Fibroblast of the conjunctiva (primary cell): ENCODE measurements around the gene ALOX12B.
"Not testable (repeated sequence)": the region's sequence is repeated elsewhere in the genome, so short reads cannot be mapped to it uniquely, and the experiment has no call there.

ENCODE experiments used
- DNase-seq: peaks from one replicate; pipeline ENCODE4 v3.0.0-alpha.2; 2010; ENCODE audit warnings: low read depth

Gene ALOX12B

GRCh38 chr17:8082292-8082691, 5.2 kb downstream of the ALOX12B start:
- DNase-seq = no peak

GRCh38 chr17:8081876-8082275, 5.6 kb downstream of the ALOX12B start:
- DNase-seq = no peak

DNA sequence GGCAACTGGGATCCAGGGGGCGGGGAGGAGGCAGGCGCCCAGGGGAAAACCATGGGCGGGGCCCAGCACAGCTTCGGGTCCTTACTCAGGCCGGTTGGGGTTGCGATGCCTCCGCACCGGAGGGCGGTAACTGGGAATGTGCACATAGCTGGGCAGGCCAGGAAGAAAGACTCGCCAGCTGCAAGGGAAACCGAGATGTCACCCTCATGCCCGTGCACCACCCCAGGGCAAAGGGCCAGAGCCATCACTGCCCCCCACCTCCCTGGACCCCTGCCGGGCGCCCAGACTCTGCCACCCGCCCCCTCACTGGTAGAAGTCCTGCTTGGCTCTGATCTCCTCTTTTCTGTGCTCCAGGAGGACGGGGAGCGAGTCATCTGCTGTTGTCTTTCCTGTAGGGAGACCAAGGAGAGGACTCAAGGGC, 6.7 kb downstream of the ALOX12B start:
- no peak for DNase-seq

DNA sequence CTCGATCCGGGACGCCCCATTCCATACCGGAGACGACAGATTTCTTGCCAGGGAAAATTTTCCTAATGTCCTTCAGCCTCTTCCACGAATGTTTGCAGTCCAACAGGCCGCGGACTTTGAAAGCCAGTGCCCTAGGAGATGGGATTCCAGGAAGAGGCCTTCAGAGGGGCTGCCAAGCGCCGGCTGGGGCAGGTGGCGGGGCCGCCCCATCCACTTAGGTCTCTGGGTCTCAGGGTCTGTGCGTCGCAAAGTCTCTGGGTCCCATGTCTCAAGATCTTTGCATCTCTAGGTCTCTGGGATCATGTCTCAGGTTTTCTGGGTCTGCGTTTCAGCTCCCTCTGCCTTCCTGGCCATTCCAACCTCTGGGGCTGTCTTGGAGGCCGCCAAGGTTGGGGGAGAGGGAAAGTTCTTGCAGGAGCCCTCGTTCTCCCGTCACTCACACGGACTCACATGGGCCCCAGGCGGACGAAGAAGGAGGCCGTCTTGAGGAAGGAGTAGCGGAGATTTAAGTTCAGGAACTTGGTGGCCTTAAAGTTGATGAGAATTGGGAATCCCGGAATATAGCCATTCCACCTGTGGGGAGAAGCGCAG, 7.2 kb downstream of the ALOX12B start:
- DNase-seq = no peak

DNA sequence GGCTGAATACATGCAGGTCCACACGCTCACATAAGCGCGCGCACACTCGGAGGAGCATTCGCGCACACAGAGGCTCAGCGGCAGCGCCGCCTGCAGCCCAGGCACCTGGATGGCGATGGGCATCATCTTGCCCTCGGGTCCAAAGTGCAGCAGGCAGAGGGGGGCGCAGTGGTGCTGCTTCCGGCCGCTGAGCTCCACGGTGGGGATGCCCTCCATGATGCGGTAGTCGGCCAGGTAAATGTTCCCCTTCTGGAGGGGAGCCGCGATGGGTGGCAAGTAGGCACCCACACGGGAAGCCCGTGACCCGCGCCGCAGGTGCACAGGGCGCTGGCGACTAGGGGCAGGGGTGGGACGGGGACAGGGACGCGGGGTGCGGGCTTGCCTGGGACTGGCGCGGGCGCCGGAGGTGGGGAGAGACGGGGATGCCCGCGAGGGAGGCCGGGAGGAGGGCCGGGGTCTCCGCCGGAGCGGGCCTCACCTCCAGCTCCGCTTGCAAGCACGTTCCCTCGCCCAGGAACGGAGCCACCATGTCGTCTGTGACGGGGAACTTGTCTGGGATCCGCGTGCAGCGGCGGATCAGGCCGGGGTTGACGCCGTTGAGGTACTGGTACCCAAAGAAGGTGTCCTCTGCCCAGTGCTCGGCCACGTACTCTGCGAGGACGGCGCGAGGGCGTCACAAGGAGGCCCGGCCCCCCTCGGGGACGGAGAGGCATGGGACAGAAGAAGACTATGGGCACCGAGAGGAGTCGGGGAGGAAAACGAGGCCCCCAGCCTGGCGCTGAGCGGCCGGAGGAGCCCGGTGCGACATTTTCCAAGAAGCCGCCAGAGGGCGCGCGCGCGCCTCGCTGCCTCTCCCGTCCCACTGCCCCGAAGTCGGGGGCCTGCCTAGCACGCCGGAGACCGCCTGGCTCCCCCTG, 8.0 kb downstream of the ALOX12B start:
- DNase-seq = peak; percentile 8

- not testable (repeated sequence) for DNase-seq
These were observed 9.6 kb downstream of the ALOX12B start for GRCh38 chr17:8077939-8078338.

DNA sequence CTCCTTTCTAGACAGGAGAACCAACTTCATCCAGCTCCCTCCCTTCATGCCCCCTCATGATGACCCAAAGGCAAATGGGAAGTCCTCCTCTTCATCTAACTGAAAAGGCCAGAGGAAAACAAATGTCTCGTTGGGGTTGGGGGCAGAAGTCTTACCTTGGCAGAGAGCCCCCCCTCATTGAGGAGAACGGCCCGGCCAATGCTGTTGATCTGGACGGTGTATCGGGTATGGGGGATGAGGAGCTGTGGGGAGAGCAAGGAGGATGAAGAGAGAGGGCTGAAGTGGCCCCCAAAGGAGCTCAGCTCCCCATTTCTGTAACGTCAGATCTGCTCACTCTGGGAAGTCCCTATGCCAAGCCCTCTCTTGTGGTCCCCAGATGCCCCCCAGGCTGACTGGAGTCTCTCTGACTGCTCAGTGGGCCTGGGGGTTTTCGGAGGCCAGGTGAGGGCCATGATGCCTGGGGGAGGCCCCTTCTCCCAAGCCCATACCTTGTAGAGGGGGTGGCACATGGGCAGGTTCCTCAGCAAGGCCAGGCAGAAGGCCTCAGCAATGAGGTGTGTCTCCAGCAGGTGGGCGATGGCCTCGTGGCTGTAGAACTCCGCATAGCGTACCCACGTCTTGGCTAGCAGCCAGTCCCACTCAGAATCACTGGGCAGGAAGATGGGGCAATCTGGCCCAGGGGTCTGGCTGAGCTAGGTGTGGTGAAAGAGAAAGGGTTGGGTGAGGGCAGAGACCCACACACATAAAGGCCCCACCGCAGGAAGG, 10.8 kb downstream of the ALOX12B start:
- DNase-seq = no peak

DNA sequence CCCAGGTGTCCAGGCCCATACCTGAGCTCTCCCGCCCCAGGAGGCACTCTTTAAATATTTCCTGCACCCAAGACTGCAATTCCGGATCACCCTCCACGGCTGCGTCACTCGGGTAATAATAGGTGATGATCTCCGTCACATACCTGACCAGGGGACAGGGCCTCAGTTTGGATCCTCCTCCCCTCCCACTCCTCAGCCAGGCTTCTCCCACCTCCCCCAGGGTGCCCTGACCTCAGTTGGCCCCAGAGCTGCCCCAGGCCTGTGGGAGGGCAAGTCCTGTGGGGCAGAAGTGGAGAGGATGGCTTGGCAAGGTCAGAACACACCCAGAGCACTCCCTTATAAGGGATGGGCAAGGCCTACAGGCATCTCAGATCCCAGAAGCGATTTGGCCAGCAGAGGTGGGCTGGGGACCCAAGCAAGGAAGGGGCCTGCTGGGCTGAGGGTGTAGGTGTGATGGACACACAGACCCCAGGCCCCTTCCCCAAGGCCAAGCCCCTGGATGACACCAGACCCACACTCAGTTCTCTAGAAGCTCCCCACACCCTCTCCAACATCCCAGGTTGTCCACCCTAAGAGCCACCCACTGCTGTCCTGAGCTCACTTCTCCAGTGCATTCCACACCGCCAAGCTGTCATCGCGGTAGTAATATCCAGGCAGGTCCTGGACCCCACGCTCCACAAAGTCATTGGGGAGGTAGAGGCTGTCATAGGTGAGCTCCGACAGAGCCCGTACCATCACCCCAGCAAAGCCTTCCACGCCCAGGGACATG, 11.8 kb downstream of the ALOX12B start:
- no peak for DNase-seq

DNA sequence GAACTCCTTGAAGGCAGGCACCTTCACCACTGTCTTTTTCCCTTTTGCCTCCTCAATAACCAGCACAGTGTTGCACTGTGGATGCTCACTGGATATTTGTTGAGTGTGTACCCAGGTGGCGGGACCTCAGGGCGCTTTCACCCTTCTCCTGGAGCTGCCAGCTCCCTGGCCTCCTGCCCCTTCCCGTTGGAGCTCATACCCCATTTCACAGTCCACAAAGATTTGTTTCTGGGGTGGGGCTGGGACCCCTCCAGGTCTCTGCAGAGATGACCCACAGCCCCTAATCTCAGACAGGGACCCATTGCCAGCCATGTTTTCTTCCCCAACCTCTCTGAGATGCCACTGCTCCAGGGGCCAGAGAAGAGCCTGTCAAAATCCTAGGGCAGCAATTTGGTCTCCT, 12.4 kb downstream of the ALOX12B start:
- DNase-seq = no peak

GRCh38 chr17:8074554-8074953, 13.0 kb downstream of the ALOX12B start:
- no peak for DNase-seq

GRCh38 chr17:8073627-8074484, 13.7 kb downstream of the ALOX12B start:
- DNase-seq = peak; percentile 43

DNA sequence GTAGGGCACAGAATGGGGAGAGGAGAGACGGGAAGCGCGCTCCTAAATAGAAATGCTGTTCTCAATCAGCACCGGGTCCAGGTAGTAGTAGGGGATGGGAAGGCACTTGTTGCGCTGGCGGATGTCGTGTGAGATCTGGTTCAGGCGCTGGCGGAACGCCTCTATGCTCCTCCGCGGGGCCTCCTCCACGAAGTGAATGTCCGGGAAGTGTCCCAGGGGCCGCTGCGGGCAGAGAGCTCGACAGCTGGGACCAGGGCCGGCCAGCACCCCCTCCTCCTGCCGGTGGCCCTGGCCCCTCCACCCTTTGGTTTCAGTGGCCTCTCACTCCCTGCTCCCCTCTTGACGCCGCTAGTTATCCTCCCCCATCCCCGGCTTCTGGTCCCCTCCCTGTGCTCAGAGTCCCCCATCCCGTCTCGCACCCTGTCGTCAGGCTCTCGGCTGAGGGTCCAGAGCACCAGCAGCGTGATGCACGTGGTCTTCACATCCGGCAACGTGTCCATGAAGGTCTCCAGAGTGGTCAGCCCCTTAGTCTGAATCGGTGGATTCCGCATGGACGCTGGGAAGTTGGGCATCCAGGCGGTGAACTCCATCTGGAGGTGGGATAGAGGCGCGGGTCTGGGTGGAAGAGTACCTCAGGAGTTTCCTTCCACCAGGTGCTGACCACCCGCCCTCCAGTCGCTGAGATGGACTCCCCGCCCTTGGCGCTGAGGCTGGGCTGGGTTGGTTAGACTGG, 14.6 kb downstream of the ALOX12B start:
- DNase-seq = no peak

GRCh38 chr17:8072341-8072728, 15.2 kb downstream of the ALOX12B start:
- DNase-seq = no peak

GRCh38 chr17:8071496-8071895, 16.0 kb downstream of the ALOX12B start:
- no peak for DNase-seq

DNA sequence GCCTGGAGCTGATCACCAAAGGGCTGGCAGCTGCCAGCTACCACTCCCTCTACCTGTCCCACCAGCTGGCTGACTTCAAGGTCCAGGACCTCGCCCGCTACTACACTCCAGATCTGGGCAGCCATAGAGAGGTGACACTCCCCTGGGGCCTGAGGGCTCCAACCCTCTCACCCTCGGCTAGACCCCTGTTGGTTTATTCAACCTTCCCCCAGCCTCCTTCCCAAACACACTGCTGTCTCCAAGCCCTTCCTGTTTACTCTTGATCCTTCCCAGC, 18.0 kb downstream of the ALOX12B start:
- no peak for DNase-seq

DNA sequence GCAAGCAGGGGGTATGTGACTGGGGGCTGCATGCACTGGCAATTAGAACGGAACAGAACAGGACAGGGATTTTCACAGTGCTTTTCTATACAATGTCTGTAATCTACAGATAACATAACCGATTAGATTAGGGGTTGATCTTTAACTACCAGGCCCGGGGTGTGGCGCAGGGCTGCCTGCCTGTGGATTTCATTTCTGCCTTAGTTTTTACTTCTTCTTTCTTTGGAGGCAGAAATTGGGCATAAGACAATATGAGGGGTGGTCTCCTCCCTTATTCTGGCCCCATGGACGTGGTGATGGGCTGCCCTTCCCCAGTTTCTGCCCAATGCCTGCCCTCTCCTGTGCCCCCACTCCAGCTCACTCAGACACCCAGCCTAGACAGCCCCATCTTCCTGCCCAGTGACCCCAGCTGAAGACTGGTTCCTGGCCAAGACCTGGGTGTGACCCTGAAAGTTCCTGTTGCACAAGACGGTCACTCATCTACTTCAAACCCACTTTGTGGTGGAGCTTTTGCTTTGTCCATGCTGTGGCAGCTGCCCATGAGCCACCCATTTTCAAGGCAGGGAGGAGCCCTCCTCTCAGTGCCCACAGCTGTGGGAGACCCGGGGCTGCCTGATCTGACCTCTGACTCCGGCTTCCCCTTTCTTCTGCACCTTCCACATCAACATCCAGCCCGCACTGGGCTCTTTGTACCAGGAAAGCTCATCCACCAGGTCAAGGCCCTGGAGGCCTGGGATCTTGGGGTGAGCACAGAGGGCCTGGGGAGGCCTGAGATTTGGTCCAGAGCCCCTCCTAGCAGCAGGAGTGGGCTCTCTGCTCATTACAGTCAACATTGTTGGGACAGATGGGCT, 18.6 kb downstream of the ALOX12B start:
- no peak for DNase-seq

GRCh38 chr17:8067806-8068205, 19.7 kb downstream of the ALOX12B start:
- no peak for DNase-seq

DNA sequence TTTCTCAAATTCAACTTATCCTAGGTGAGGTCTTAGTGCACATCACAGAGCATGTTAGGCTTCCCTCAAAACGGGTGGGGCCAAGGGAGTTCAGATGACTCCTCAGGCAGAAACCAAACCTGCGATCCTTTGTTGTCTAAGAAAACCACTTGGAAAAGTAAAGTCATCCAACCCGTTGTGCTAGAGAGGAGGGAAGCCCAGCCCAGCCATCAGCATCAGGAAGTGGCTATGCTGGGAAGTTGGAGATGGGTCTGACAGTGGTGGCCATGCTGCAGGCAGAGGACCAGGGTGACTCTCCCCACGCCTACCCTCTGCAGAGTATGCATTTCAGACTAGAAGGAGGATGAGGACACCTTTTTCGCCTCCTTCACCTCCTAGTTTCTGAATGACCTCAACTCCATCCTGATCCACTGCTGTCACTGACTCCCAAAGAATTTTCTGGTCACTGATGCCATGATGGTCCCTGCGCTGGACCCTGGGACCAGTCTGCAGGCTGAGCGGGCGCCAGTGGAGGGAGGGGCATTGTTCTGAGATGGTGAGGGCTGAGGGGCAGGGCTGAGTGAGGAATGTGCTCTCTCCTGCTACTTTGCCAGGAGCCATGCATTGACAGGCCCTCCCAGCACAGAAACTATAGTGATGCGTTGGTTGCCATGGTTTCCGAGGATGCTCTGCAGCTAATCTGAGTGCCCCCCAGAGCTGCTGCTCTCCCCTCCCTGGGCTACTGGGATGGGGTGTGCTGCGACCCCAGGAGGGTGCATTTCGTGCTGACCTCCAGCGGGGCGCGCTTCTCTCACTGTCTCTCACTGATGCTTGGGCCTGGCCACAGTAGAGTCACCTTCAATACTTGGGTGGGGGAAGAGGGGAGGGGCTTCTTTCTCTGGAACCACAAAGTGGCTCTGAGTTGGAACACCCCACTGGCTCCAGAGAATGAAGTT, 20.4 kb downstream of the ALOX12B start:
- no peak for DNase-seq
